Karpas-422 (cell line): ENCODE measurements around the gene FAM9B. TPM values are rescaled to one million over a fixed set of nuclear protein-coding genes. Genes with fewer than 3 reads are reported as not detected.

Source experiments
- DNase-seq: peaks from one replicate; pipeline ENCODE4 v3.0.0-alpha.2; 2015
- H2AFZ ChIP-seq: fragments of 200-600 bp; sonication (generic); 2 replicates; pipeline ENCODE4 v1.6.1; 2014; ENCODE audit warnings: antibody characterized with exemption, low read length, mixed read lengths
- H3K27ac ChIP-seq: fragments of 200-600 bp; sonication (generic); 2 replicates; pipeline ENCODE4 v1.5.1; 2014; ENCODE audit warnings: mild to moderate bottlenecking, low read length, moderate library complexity
- H3K27me3 ChIP-seq: fragments of 200-600 bp; sonication (generic); 2 replicates; pipeline ENCODE4 v1.6.1; 2014; ENCODE audit warnings: low read length, mixed read lengths
- H3K36me3 ChIP-seq: fragments of 200-600 bp; sonication (generic); 2 replicates; pipeline ENCODE4 v1.6.1; 2014; ENCODE audit warnings: low read length, mixed read lengths; ENCODE audit not compliant: insufficient read depth
- H3K4me1 ChIP-seq: fragments of 200-600 bp; sonication (generic); 2 replicates; pipeline ENCODE4 v1.6.1; 2014; ENCODE audit warnings: mild to moderate bottlenecking, low read length, mixed read lengths
- H3K4me2 ChIP-seq: fragments of 200-600 bp; sonication (generic); 2 replicates; pipeline ENCODE4 v1.6.1; 2014; ENCODE audit warnings: low read length, low read depth, mild to moderate bottlenecking; ENCODE audit not compliant: poor library complexity, severe bottlenecking
- H3K4me3 ChIP-seq: fragments of 200-600 bp; sonication (generic); 2 replicates; pipeline ENCODE4 v1.5.1; 2014; ENCODE audit warnings: mild to moderate bottlenecking, antibody characterized with exemption, low read length, mixed read lengths
- H3K79me2 ChIP-seq: fragments of 200-600 bp; sonication (generic); 2 replicates; pipeline ENCODE4 v1.6.1; 2014; ENCODE audit warnings: mild to moderate bottlenecking, low read length, mixed read lengths
- H3K9ac ChIP-seq: fragments of 200-600 bp; sonication (generic); 2 replicates; pipeline ENCODE4 v1.6.0; 2014; ENCODE audit warnings: low read length
- H3K9me2 ChIP-seq: fragments of 200-600 bp; sonication (generic), shearing (Covaris generic); replicated peaks from 2 replicates; pipeline ENCODE4 v1.6.0; 2014; ENCODE audit warnings: mild to moderate bottlenecking, low read length, moderate library complexity; ENCODE audit not compliant: insufficient read depth
- H3K9me3 ChIP-seq: fragments of 300-700, 200-600 bp; sonication (generic); 2 replicates; pipeline ENCODE4 v1.6.1; 2014; ENCODE audit warnings: low read length, mixed read lengths
- H4K20me1 ChIP-seq: fragments of 200-600 bp; sonication (generic); 2 replicates; pipeline ENCODE4 v1.6.1; 2014; ENCODE audit warnings: mild to moderate bottlenecking, antibody characterized with exemption, low read length, low read depth; ENCODE audit not compliant: insufficient read depth
- total RNA-seq: library from RNA; depleted of rRNA; stranded (reverse); fragments of >200 nt; shearing (Covaris generic); gene quantifications from 2 replicates; pipeline ENCODE4 v1.2.3, GENCODE V29; 2014; ENCODE audit warnings: low replicate concordance

Gene FAM9B
- total RNA-seq, 1 experiment from 2014 or later = not detected

DNA sequence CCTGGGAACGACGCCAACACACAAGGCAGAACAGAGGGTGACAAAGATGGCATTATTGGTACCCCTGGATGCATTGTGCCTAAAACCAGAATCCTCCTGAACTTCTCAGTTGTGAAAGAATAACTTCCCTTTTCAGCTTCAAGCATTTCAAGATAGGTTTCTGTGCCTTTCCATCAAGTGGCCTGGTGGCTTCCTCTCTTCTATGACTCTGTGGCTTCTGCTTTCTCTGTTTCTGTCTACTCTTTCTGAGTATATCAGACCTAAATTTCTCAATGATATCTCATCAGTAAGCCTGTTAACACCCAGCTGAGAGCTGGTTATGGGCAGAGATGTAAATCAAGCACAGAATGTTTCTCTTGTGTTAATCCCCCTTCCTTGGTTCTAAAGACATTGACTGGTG is 21.4 kb upstream of the FAM9B start:
- no peak for DNase-seq
- Histone ChIP-seq H3K4me2 (no peak overlapping the region), H3K27me3 (no peaks in the 10 kb centered on the region; the same call in 1 of the 2 replicates), H3K9ac (no peak overlapping the region), H3K79me2 (no peaks in the 10 kb centered on the region), H3K9me2 (no peaks in the 10 kb centered on the region), H4K20me1 (no peaks in the 10 kb centered on the region), H3K9me3 (no peaks in the 10 kb centered on the region), H3K36me3 (no peaks in the 10 kb centered on the region), H3K27ac (no peak overlapping the region), H3K4me1 (no peaks in the 10 kb centered on the region), H3K4me3 (no peak overlapping the region), H2AFZ (no peak overlapping the region)

DNA sequence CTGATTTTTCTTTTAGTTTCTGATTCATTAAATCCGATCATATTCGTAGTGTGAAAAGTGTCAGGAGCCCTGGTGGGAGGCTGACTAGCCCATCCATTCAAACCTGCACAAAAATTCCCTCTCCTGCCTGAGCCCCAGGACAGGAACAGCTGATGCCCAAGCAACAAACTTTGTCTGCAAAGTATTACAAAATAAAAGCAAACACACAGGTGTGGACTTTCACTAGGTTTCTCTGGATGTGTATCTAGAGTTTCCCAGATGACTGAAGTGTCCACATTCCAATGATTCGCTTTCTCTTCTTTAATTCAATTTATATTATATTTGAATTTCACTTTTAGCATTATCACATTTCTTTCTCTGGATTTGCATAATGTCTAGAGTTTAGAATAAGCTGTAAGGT is 18.2 kb upstream of the FAM9B start:
- Histone ChIP-seq H3K9me2 (no peaks in the 10 kb centered on the region), H3K4me1 (no peaks in the 10 kb centered on the region), H3K79me2 (no peaks in the 10 kb centered on the region), H2AFZ (no peak overlapping the region), H3K36me3 (no peaks in the 10 kb centered on the region), H3K9ac (no peak overlapping the region), H3K4me2 (no peak overlapping the region), H3K9me3 (no peaks in the 10 kb centered on the region), H3K4me3 (no peak overlapping the region), H3K27me3 (no peaks in the 10 kb centered on the region; the same call in 1 of the 2 replicates), H4K20me1 (no peaks in the 10 kb centered on the region), H3K27ac (no peak overlapping the region)
- no peak for DNase-seq

DNA sequence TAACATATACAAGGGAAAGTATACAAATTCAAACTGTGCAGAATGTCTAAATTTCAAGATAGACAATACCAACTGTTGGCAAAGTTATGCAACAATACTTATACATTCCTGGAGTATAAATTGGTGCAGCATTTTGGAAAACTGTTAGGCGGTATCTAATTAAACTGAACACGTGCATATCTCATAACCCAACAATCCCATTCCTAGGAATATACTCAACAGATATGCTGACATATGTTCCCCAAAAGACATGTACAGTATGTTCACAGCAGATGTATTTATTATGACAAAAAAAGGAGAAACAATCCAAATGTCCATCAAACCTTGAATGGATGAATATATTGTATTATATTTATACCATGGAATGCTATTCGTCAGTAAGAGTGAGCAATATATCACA is 16.4 kb upstream of the FAM9B start:
- Histone ChIP-seq H3K9me3 (no peaks in the 10 kb centered on the region), H3K9ac (no peak overlapping the region), H3K27me3 (no peaks in the 10 kb centered on the region; the same call in 1 of the 2 replicates), H3K27ac (no peak overlapping the region), H3K4me1 (no peaks in the 10 kb centered on the region), H3K79me2 (no peaks in the 10 kb centered on the region), H3K4me2 (no peak overlapping the region), H3K36me3 (no peaks in the 10 kb centered on the region), H3K4me3 (no peak overlapping the region), H4K20me1 (no peaks in the 10 kb centered on the region), H3K9me2 (no peaks in the 10 kb centered on the region), H2AFZ (no peak overlapping the region)
- no peak for DNase-seq

DNA sequence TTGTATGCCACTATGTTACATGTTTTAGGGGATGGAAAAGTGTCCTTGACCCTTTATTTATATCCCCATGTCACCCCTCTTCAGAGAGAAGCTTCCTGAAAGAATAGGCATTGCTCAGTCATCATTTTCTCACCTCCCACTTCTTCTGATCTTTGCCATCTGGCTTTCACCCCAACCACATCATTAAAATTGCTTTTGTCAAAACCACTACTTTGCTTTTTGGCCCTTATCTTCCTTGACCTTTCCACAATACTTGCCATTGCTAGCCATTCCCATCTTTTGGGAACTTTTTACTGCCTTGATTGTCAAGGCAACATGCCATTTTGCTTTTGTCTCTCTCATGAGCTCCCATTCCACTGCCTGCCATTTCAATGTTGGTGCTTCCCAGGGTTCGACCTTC is 14.9 kb upstream of the FAM9B start:
- Histone ChIP-seq H3K27me3 (no peaks in the 10 kb centered on the region), H3K4me1 (no peaks in the 10 kb centered on the region), H3K79me2 (no peaks in the 10 kb centered on the region), H3K36me3 (no peaks in the 10 kb centered on the region), H3K9me3 (no peaks in the 10 kb centered on the region), H3K9ac (no peak overlapping the region), H3K4me2 (no peak overlapping the region), H2AFZ (no peak overlapping the region), H4K20me1 (no peaks in the 10 kb centered on the region), H3K9me2 (no peaks in the 10 kb centered on the region), H3K4me3 (no peak overlapping the region), H3K27ac (no peak overlapping the region)
- no peak for DNase-seq

DNA sequence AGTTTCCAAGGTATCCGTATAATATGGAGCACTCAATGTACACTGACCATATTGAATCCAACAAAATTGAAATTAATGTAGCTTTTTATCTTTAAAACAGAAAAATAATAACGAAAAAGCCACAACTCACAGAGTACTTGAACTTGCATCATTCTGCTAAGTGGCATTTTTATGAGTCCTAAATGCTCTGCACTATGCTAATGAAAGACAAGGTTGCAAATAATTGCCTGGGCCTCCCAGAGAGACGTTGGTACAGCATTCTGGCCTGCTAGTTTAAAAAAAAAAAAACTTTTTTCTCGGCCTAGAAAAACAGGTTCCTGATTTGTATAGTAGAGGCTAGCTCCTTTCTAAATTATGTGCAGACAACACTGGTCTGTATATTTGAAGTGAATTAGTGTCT is 4.3 kb upstream of the FAM9B start:
- Histone ChIP-seq H3K4me2 (no peak overlapping the region), H3K79me2 (no peaks in the 10 kb centered on the region), H3K9me2 (0 out of 2 replicates have a peak, but pooled peaks cover 3% of the 10 kb centered on the region), H3K4me1 (no peaks in the 10 kb centered on the region), H4K20me1 (no peaks in the 10 kb centered on the region), H3K27ac (no peak overlapping the region), H3K27me3 (no peaks in the 10 kb centered on the region), H3K36me3 (no peaks in the 10 kb centered on the region), H3K9ac (no peak overlapping the region), H3K4me3 (no peak overlapping the region), H3K9me3 (no peaks in the 10 kb centered on the region), H2AFZ (no peak overlapping the region)
- DNase-seq = no peak

DNA sequence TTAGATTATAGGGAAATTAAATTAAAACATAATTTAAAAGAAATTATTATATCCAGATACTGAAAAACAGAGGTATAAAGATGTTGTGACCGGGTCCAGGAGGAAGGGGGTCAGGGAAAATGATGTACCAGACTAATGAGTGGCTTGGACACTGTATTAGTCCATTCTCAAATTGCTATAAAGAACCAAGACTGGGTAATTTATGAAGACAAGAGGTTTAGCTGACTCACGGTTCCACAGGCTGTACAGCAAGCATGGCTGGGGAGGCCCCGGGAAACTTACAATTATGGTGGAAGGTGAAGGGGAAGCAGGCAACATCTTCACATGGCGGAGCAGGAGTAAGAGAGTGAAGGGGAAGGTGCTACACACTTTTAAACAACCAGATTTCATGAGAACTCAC is 3.4 kb upstream of the FAM9B start:
- no peaks in the 10 kb centered on the region for H3K36me3 ChIP-seq
- H3K9ac ChIP-seq = no peak overlapping the region
- no peak overlapping the region for H2AFZ ChIP-seq
- H4K20me1 ChIP-seq = no peaks in the 10 kb centered on the region
- DNase-seq = no peak
- H3K4me3 ChIP-seq = no peak overlapping the region
- no peaks in the 10 kb centered on the region for H3K79me2 ChIP-seq
- no peak overlapping the region for H3K27ac ChIP-seq
- no peak overlapping the region for H3K4me2 ChIP-seq
- H3K27me3 ChIP-seq = no peaks in the 10 kb centered on the region
- 0 out of 2 replicates have a peak, but pooled peaks cover 3% of the 10 kb centered on the region for H3K9me2 ChIP-seq
- no peaks in the 10 kb centered on the region for H3K9me3 ChIP-seq
- H3K4me1 ChIP-seq = no peaks in the 10 kb centered on the region

DNA sequence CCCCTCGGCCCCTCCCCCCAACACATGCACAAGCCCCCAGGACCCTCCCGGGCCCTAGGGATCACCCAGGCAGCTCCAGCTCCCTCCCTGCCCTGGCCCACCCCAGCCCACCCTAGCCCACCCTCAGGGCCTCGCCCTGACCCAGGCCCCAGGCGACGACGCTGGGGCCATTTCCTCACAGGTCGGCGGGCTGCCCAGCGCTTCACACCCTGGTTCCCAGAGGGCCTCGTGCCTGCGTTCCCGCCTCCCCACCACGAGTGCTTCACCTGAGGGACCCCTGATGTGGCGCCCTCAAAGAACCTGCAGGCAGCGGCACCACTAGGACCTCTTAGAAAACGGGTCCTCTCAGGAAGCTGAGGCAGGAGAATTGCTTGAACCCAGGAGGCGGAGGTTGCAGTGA is 341 bp downstream of the FAM9B start:
- Histone ChIP-seq H3K9me2 (no peaks in the 10 kb centered on the region), H3K27me3 (no peaks in the 10 kb centered on the region), H3K4me1 (no peaks in the 10 kb centered on the region), H3K9ac (no peak overlapping the region), H3K4me3 (no peak overlapping the region), H3K9me3 (no peaks in the 10 kb centered on the region), H3K79me2 (no peaks in the 10 kb centered on the region), H3K36me3 (no peaks in the 10 kb centered on the region), H3K4me2 (no peak overlapping the region), H3K27ac (no peak overlapping the region), H4K20me1 (no peaks in the 10 kb centered on the region), H2AFZ (no peak overlapping the region)
- no peak for DNase-seq

DNA sequence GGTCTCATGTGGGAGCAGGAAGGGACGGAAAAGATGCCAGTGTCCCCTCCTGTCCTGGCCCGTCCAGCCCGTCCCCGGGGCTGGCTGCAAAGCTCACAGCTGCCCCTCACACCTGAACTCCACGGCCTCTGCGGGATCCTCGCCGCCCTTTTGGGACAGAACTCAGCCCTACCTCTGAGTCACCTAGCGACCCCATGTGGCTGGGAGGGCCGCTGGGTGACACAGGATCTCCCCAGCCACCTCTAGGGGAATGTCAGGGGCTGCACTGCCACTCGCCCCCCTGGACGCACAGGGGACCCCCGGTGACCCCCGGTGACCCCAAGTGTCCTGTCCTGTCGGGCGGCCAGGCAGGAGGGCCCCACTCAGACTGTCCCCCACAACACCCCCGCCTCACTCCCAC is 748 bp downstream of the FAM9B start:
- no peak overlapping the region for H3K4me3 ChIP-seq
- H3K9me3 ChIP-seq = no peaks in the 10 kb centered on the region
- no peaks in the 10 kb centered on the region for H3K4me1 ChIP-seq
- no peaks in the 10 kb centered on the region for H3K79me2 ChIP-seq
- no peaks in the 10 kb centered on the region for H3K9me2 ChIP-seq
- H4K20me1 ChIP-seq = no peaks in the 10 kb centered on the region
- H3K9ac ChIP-seq = no peak overlapping the region
- no peak overlapping the region for H2AFZ ChIP-seq
- H3K4me2 ChIP-seq = no peak overlapping the region
- no peaks in the 10 kb centered on the region for H3K27me3 ChIP-seq
- DNase-seq = no peak
- H3K36me3 ChIP-seq = no peaks in the 10 kb centered on the region
- H3K27ac ChIP-seq = no peak overlapping the region

DNA sequence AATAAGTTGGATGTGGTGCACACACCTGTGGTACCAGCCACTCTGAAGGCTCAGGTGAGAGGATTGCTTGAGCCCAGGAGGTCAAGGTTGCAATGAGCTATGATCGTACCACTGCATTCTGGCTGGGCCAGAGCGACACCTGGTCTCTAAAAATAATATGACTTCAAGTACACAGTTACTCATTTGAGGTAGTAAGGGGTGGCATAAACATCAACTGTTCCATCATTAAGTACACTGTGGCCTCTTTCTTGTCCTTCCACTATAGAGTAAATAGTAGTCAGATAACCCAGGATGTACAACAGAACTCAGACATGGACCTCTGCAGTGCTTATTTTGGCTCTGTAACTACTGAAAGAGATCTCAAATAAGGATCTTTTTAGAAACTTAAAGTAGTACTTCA is 10.6 kb downstream of the FAM9B start:
- H3K36me3 ChIP-seq = no peaks in the 10 kb centered on the region
- H4K20me1 ChIP-seq = no peaks in the 10 kb centered on the region
- no peaks in the 10 kb centered on the region for H3K27me3 ChIP-seq
- H3K9ac ChIP-seq = no peak overlapping the region
- no peak overlapping the region for H2AFZ ChIP-seq
- no peaks in the 10 kb centered on the region for H3K9me3 ChIP-seq
- H3K79me2 ChIP-seq = no peaks in the 10 kb centered on the region
- no peak overlapping the region for H3K27ac ChIP-seq
- H3K4me3 ChIP-seq = no peak overlapping the region
- DNase-seq = no peak
- H3K4me1 ChIP-seq = no peaks in the 10 kb centered on the region
- no peak overlapping the region for H3K4me2 ChIP-seq
- H3K9me2 ChIP-seq = no peaks in the 10 kb centered on the region
